ENCODE measurements around the gene SLC22A23. TPM values are rescaled to one million over a fixed set of nuclear protein-coding genes. Genes with fewer than 3 reads are reported as not detected.

SLC22A23 gene
- total and polyA plus RNA-seq, 5 donors from 2014 or later: 0.24 to 6.3 (median 0.71) TPM

DNA sequence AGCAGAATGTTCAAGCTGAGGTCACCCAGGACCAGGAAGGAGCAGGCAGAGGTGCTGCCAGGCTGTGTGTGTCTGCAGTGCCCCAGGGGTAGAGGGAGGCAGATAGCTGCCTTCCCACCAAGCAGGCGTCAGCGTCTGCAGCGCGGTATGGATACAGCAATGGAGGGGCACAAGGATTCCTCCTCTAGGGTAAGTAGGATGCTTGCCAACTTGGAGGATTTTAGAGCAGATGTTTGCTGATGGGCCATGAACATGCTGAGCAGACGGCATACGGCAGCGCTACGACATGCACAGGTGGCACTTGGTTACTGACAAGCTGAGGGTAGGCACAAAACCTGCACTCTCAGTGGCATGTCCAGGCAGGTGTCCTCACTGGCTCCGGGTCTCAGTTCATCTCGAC is 150.0 kb downstream of the SLC22A23 start:
- no peak overlapping the region for H3K4me3 Mint-ChIP-seq
- Histone ChIP-seq H3K4me1 (ENCODE audit: control insufficient read depth, insufficient read depth, low read length, poor library complexity, severe bottlenecking) (no peaks in the 10 kb centered on the region), H3K27ac (ENCODE audit: insufficient read depth, low read length, poor library complexity, severe bottlenecking) (no peak overlapping the region), H3K27me3 (ENCODE audit: control insufficient read depth, insufficient read depth, low read length) (no peaks in the 10 kb centered on the region), H3K36me3 (ENCODE audit: control insufficient read depth, insufficient read depth, low read length) (no peaks in the 10 kb centered on the region), H3K9me3 (ENCODE audit: control insufficient read depth in 2 of 2, low read length in 2 of 2) (no peaks in the 10 kb centered on the region), H3K4me3 (ENCODE audit: low read depth, low read length) (no peak overlapping the region)
- H3K4me1 Mint-ChIP-seq: no peaks in the 10 kb centered on the region
- peaks cover 11% of the 10 kb centered on the region for H3K36me3 Mint-ChIP-seq
- H3K27me3 Mint-ChIP-seq: peaks cover 14% of the 10 kb centered on the region
- no peak overlapping the region for H3K27ac Mint-ChIP-seq
- ATAC-seq (ENCODE audit: low read depth in 2 of 2): no peak
- no peak for DNase-seq
- H3K9me3 Mint-ChIP-seq: peaks cover 0 to 4% (median 0%) of the 10 kb centered on the region in 7 donors

DNA sequence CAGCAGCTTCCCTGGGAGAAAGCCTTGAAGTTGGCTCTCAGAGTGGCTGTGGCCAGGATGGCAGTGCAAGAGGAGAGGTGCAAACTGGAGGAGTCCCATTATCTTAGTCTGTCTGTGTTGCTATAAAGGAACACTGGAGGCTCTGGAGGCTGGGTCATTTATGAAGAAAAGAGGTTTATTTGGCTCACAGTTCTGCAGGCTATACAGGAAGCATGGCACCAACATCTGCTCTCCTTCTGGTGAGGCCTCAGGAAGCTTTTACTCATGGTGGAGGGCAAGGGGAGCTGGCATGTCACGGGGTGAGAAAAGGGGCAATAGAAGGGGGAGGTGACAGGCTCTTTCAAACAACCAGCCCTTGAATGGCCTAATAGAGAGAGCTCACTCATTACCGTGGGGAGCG is 151.0 kb downstream of the SLC22A23 start:
- Histone ChIP-seq H3K4me1 (ENCODE audit: control insufficient read depth, insufficient read depth, low read length, poor library complexity, severe bottlenecking) (no peaks in the 10 kb centered on the region), H3K27ac (ENCODE audit: insufficient read depth, low read length, poor library complexity, severe bottlenecking) (no peak overlapping the region), H3K9me3 (ENCODE audit: control insufficient read depth in 2 of 2, low read length in 2 of 2) (no peaks in the 10 kb centered on the region), H3K4me3 (ENCODE audit: low read depth, low read length) (no peak overlapping the region), H3K36me3 (ENCODE audit: control insufficient read depth, insufficient read depth, low read length) (no peaks in the 10 kb centered on the region), H3K27me3 (ENCODE audit: control insufficient read depth, insufficient read depth, low read length) (peaks cover 4% of the 10 kb centered on the region)
- no peak overlapping the region for H3K4me3 Mint-ChIP-seq
- peaks cover 9% of the 10 kb centered on the region for H3K27me3 Mint-ChIP-seq
- ATAC-seq (ENCODE audit: low read depth in 2 of 2) (no peak), DNase-seq (no peak)
- H3K9me3 Mint-ChIP-seq: peaks cover 0 to 4% (median 0%) of the 10 kb centered on the region in 7 donors
- H3K4me1 Mint-ChIP-seq: no peaks in the 10 kb centered on the region
- peaks cover 11% of the 10 kb centered on the region for H3K36me3 Mint-ChIP-seq
- no peak overlapping the region for H3K27ac Mint-ChIP-seq

DNA sequence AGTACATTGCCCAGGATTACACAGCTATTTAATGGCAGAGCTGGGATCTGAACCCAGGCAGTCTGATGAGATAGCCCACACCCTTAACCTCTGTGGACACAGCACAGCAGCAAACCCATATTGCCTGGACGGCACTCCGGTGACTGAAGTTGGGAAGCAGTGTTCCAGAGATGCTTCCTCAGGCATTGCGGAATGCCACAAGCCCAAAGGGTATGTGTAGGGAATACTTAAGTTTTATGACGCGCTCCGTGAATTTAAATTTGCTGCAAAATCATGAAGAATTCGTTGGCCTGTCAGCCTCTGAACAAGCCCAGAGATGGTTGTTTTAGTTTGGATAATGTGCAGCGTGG is 151.7 kb downstream of the SLC22A23 start:
- Mint-ChIP-seq H3K4me3 (no peak overlapping the region), H3K27ac (no peak overlapping the region)
- no peak for DNase-seq

DNA sequence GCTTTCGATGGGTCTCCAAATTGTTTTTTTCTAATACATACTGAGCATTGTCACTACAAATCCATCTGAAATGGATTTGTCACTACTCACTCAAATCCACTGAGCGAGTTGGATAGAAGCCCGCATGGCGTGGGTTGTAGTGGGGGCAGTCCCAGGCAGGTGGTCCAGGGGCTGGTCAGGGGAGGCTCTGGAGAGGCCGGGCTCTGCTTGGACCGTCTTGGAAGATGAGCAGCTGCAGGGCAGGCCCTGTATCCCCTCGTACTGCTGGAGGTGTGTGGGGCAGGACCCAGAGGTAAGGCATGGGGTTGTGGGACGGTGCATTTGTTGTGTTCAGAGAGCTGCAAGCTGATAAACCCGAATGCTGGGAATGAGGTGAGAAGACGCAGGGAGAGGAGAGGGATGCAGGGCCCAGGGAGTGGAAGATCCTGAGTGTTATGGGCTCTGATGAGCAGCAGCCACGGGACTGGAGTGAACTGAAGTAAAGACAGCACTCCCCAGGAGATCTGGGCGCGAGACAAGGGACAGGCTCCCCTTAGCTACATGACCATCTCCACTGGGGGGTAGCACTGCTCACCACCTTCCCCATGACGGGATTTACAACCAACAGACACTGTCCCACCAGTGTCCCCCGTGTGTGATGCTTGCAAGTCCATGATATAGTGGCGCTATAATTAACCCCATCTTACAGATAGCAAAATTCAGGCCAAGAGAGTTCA is 152.2 kb downstream of the SLC22A23 start:
- H3K27ac ChIP-seq (ENCODE audit: insufficient read depth, low read length, poor library complexity, severe bottlenecking): no peak overlapping the region
- peaks cover 4% of the 10 kb centered on the region for H3K27me3 ChIP-seq (ENCODE audit: control insufficient read depth, insufficient read depth, low read length)
- no peaks in the 10 kb centered on the region for H3K36me3 ChIP-seq (ENCODE audit: control insufficient read depth, insufficient read depth, low read length)
- ATAC-seq (ENCODE audit: low read depth in 2 of 2) (no peak), DNase-seq (no peak)
- H3K4me3 ChIP-seq (ENCODE audit: low read depth, low read length): no peak overlapping the region
- Mint-ChIP-seq H3K36me3 (peaks cover 11% of the 10 kb centered on the region), H3K27ac (no peak overlapping the region), H3K27me3 (peaks cover 8% of the 10 kb centered on the region), H3K9me3 (peaks cover 0 to 4% (median 0%) of the 10 kb centered on the region in 7 donors), H3K4me1 (no peaks in the 10 kb centered on the region), H3K4me3 (no peak overlapping the region)
- H3K4me1 ChIP-seq (ENCODE audit: control insufficient read depth, insufficient read depth, low read length, poor library complexity, severe bottlenecking): no peaks in the 10 kb centered on the region
- H3K9me3 ChIP-seq (ENCODE audit: control insufficient read depth in 2 of 2, low read length in 2 of 2): no peaks in the 10 kb centered on the region

More for the DNA sequence above, 151.7 kb downstream of the SLC22A23 start:
- no peak for ATAC-seq (ENCODE audit: low read depth in 2 of 2)
- Mint-ChIP-seq H3K4me1 (no peaks in the 10 kb centered on the region), H3K9me3 (peaks cover 0 to 4% (median 0%) of the 10 kb centered on the region in 7 donors), H3K36me3 (peaks cover 11% of the 10 kb centered on the region), H3K27me3 (peaks cover 8% of the 10 kb centered on the region)
- Histone ChIP-seq H3K4me1 (ENCODE audit: control insufficient read depth, insufficient read depth, low read length, poor library complexity, severe bottlenecking) (no peaks in the 10 kb centered on the region), H3K9me3 (ENCODE audit: control insufficient read depth in 2 of 2, low read length in 2 of 2) (no peaks in the 10 kb centered on the region), H3K27ac (ENCODE audit: insufficient read depth, low read length, poor library complexity, severe bottlenecking) (no peak overlapping the region), H3K4me3 (ENCODE audit: low read depth, low read length) (no peak overlapping the region), H3K27me3 (ENCODE audit: control insufficient read depth, insufficient read depth, low read length) (peaks cover 4% of the 10 kb centered on the region), H3K36me3 (ENCODE audit: control insufficient read depth, insufficient read depth, low read length) (no peaks in the 10 kb centered on the region)

DNA sequence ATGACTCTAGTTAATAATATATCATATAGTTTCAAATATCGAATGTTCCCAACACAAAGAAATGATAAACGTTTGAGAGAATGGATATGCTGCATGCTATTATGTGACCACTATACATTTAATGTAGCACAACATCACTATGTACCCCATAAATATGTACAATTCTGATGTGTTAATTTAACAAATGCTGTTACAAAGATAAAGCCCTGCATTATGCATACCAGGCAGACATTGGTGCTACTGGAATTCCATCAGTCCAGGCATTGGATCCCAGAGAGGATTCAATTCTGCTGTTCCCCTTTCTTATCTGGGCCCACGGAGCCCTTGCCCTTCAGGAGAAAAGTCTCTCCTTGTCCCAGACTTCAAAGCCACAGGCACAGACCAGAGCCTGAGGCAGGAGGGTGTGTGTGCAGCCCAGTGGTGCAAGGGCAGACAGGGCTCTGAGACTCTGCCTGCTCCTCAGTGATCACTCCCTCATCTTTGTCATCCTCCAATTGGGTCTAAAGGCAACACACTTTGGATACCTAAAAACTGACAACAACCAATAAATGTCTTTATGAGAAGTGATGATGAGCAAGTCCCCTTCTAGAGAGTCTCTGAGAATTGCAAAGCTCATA is 152.9 kb downstream of the SLC22A23 start:
- H3K27me3 Mint-ChIP-seq: peaks cover 8% of the 10 kb centered on the region
- H3K27ac Mint-ChIP-seq: no peak overlapping the region
- H3K9me3 Mint-ChIP-seq: peaks cover 0 to 4% (median 0%) of the 10 kb centered on the region in 7 donors
- DNase-seq: no peak
- Histone ChIP-seq H3K4me1 (ENCODE audit: control insufficient read depth, insufficient read depth, low read length, poor library complexity, severe bottlenecking) (no peaks in the 10 kb centered on the region), H3K27ac (ENCODE audit: insufficient read depth, low read length, poor library complexity, severe bottlenecking) (no peak overlapping the region), H3K4me3 (ENCODE audit: low read depth, low read length) (no peak overlapping the region), H3K36me3 (ENCODE audit: control insufficient read depth, insufficient read depth, low read length) (no peaks in the 10 kb centered on the region), H3K27me3 (ENCODE audit: control insufficient read depth, insufficient read depth, low read length) (peaks cover 4% of the 10 kb centered on the region), H3K9me3 (ENCODE audit: control insufficient read depth in 2 of 2, low read length in 2 of 2) (no peaks in the 10 kb centered on the region)
- ATAC-seq (ENCODE audit: low read depth in 2 of 2): no peak
- peaks cover 11% of the 10 kb centered on the region for H3K36me3 Mint-ChIP-seq
- H3K4me3 Mint-ChIP-seq: no peak overlapping the region
- H3K4me1 Mint-ChIP-seq: no peaks in the 10 kb centered on the region

DNA sequence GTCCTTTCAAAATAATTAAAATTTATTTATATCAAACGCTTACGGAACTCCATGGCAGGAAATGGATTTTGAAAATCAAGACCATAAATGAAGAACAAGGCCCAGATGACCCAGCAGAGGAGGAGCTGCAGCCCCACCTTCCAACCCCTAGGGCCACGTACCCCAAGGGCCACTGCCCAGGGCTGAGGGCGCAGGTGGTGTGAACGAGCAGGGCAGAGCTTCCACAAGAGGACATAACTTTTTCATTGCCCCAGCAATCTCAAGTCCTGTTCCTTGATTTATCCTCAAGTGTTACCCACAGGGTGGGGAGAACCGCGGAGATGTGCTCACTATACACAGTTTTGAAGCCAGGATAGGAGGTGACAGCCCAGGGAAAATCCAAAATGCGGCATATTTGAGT is 155.3 kb downstream of the SLC22A23 start:
- no peaks in the 10 kb centered on the region for H3K36me3 ChIP-seq (ENCODE audit: control insufficient read depth, insufficient read depth, low read length)
- peaks cover 8% of the 10 kb centered on the region for H3K27me3 Mint-ChIP-seq

DNA sequence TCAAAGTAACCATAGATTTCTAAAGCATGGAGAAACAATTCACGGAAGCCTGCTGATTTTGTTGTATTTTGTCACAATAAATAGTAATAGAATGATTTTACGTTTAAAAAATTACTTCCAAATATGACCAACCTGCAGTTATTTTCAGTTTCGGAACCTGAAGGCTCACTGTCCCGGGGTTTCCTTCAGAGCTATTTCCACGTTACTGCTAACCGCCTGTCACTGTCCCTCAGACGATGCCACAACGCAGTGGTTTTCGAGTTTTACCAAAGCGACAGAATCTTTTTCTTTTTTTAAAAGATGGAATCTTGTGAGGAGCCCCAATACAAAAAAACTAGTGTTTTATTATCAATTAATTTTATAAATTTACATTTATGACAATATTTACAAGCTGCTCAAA is 157.6 kb downstream of the SLC22A23 start:
- peaks cover 0 to 5% (median 0%) of the 10 kb centered on the region in 7 donors for H3K9me3 Mint-ChIP-seq
- no peaks in the 10 kb centered on the region for H3K36me3 Mint-ChIP-seq

More for the DNA sequence above, 155.3 kb downstream of the SLC22A23 start:
- peaks cover 4% of the 10 kb centered on the region for H3K27me3 ChIP-seq (ENCODE audit: control insufficient read depth, insufficient read depth, low read length)
- peaks cover 11% of the 10 kb centered on the region for H3K36me3 Mint-ChIP-seq
- no peak overlapping the region for H3K4me3 ChIP-seq (ENCODE audit: low read depth, low read length)
- no peak for DNase-seq
- H3K4me3 Mint-ChIP-seq: no peak overlapping the region
- ATAC-seq (ENCODE audit: low read depth in 2 of 2): no peak
- no peaks in the 10 kb centered on the region for H3K9me3 ChIP-seq (ENCODE audit: control insufficient read depth in 2 of 2, low read length in 2 of 2)
- peaks cover 0 to 5% (median 0%) of the 10 kb centered on the region in 7 donors for H3K9me3 Mint-ChIP-seq
- H3K27ac Mint-ChIP-seq: no peak overlapping the region
- H3K4me1 Mint-ChIP-seq: no peaks in the 10 kb centered on the region
- H3K27ac ChIP-seq (ENCODE audit: insufficient read depth, low read length, poor library complexity, severe bottlenecking): no peak overlapping the region
- H3K4me1 ChIP-seq (ENCODE audit: control insufficient read depth, insufficient read depth, low read length, poor library complexity, severe bottlenecking): no peaks in the 10 kb centered on the region

DNA sequence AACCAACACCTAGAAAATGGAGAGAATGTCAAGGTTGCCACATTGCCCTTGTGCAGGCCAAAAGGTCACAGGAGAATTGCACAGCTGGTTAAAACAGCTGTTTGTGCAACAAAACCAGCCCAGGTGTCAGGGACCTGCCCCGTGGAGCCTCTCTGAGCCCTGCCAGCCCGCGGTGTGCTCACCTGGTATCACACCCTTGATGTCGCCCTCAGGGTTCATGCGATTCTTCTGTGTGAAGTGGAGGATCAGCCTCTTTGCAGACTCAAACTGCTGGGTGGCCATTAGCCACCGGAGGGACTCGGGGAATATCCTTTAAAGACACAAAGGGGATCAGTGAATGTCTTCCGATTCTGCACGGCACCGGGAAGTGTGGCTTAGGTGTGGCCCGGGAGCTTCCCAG is 158.9 kb downstream of the SLC22A23 start:
- H3K9me3 Mint-ChIP-seq: peaks cover 0 to 5% (median 0%) of the 10 kb centered on the region in 7 donors
- H3K27ac Mint-ChIP-seq: peak overlapping the region in 1 of 3 donors; percentile 36
- ATAC-seq (ENCODE audit: low read depth in 2 of 2) (no peak), DNase-seq (no peak)
- Histone ChIP-seq H3K9me3 (ENCODE audit: control insufficient read depth in 2 of 2, low read length in 2 of 2) (no peaks in the 10 kb centered on the region), H3K4me3 (ENCODE audit: low read depth, low read length) (no peak overlapping the region), H3K27ac (ENCODE audit: insufficient read depth, low read length, poor library complexity, severe bottlenecking) (no peak overlapping the region), H3K36me3 (ENCODE audit: control insufficient read depth, insufficient read depth, low read length) (no peaks in the 10 kb centered on the region), H3K4me1 (ENCODE audit: control insufficient read depth, insufficient read depth, low read length, poor library complexity, severe bottlenecking) (no peaks in the 10 kb centered on the region), H3K27me3 (ENCODE audit: control insufficient read depth, insufficient read depth, low read length) (peaks cover 4% of the 10 kb centered on the region)
- H3K27me3 Mint-ChIP-seq: peaks cover 8% of the 10 kb centered on the region
- H3K36me3 Mint-ChIP-seq: no peaks in the 10 kb centered on the region
- H3K4me1 Mint-ChIP-seq: no peaks in the 10 kb centered on the region
- no peak overlapping the region for H3K4me3 Mint-ChIP-seq

More for the DNA sequence above, 157.6 kb downstream of the SLC22A23 start:
- Histone ChIP-seq H3K9me3 (ENCODE audit: control insufficient read depth in 2 of 2, low read length in 2 of 2) (no peaks in the 10 kb centered on the region), H3K27me3 (ENCODE audit: control insufficient read depth, insufficient read depth, low read length) (peaks cover 4% of the 10 kb centered on the region), H3K4me1 (ENCODE audit: control insufficient read depth, insufficient read depth, low read length, poor library complexity, severe bottlenecking) (no peaks in the 10 kb centered on the region), H3K27ac (ENCODE audit: insufficient read depth, low read length, poor library complexity, severe bottlenecking) (no peak overlapping the region), H3K4me3 (ENCODE audit: low read depth, low read length) (no peak overlapping the region), H3K36me3 (ENCODE audit: control insufficient read depth, insufficient read depth, low read length) (no peaks in the 10 kb centered on the region)
- DNase-seq (no peak), ATAC-seq (ENCODE audit: low read depth in 2 of 2) (no peak)
- no peaks in the 10 kb centered on the region for H3K4me1 Mint-ChIP-seq
- peaks cover 8% of the 10 kb centered on the region for H3K27me3 Mint-ChIP-seq
- H3K4me3 Mint-ChIP-seq: no peak overlapping the region
- H3K27ac Mint-ChIP-seq: no peak overlapping the region
